ENCODE results near the gene TUT1. TPM values are rescaled to one million over a fixed set of nuclear protein-coding genes. Genes with fewer than 3 reads are reported as not detected.

TUT1 gene, protein sequence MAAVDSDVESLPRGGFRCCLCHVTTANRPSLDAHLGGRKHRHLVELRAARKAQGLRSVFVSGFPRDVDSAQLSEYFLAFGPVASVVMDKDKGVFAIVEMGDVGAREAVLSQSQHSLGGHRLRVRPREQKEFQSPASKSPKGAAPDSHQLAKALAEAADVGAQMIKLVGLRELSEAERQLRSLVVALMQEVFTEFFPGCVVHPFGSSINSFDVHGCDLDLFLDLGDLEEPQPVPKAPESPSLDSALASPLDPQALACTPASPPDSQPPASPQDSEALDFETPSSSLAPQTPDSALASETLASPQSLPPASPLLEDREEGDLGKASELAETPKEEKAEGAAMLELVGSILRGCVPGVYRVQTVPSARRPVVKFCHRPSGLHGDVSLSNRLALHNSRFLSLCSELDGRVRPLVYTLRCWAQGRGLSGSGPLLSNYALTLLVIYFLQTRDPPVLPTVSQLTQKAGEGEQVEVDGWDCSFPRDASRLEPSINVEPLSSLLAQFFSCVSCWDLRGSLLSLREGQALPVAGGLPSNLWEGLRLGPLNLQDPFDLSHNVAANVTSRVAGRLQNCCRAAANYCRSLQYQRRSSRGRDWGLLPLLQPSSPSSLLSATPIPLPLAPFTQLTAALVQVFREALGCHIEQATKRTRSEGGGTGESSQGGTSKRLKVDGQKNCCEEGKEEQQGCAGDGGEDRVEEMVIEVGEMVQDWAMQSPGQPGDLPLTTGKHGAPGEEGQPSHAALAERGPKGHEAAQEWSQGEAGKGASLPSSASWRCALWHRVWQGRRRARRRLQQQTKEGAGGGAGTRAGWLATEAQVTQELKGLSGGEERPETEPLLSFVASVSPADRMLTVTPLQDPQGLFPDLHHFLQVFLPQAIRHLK
- total RNA-seq, result 4.8 and 7.6 TPM in 2 replicates

DNA sequence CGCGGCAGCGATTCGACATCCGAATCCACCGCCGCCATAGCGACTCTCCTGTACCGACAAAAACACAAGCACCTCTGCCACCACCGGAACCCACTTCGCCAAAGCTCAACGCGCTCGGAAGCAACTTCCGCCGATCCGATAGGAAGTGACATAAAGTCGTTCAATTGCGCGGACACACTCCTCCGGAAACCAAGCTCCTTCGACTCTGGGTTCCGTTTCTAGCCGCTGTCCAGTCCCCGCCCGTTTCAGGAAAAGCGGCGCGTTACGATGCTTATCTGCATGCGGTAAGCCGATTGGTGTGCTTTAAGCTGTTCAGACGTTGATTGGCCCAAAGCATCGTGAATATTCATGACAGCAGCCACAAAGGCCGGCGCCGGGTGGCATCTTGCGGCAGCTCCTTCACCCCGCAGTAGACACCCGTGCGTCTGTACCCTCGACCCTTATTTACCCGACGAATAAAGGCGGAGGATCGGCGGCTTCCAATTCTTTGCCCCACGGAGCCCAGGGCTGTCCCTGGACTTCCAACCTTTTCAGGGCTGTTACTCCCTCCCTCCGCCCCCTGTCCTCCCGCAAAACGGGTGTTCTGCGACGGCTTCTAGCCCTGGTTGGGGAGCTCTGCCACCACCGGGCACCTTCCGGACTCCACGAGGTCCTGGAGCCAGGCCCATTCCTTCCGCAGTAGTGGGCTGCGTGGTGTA lies at the start of gene TUT1:
Gene TUT1, minus strand, starts transcription at position 76 of the 698 bp plus-strand sequence. Its CDS starts 38 bp downstream, at position 38.

DNA sequence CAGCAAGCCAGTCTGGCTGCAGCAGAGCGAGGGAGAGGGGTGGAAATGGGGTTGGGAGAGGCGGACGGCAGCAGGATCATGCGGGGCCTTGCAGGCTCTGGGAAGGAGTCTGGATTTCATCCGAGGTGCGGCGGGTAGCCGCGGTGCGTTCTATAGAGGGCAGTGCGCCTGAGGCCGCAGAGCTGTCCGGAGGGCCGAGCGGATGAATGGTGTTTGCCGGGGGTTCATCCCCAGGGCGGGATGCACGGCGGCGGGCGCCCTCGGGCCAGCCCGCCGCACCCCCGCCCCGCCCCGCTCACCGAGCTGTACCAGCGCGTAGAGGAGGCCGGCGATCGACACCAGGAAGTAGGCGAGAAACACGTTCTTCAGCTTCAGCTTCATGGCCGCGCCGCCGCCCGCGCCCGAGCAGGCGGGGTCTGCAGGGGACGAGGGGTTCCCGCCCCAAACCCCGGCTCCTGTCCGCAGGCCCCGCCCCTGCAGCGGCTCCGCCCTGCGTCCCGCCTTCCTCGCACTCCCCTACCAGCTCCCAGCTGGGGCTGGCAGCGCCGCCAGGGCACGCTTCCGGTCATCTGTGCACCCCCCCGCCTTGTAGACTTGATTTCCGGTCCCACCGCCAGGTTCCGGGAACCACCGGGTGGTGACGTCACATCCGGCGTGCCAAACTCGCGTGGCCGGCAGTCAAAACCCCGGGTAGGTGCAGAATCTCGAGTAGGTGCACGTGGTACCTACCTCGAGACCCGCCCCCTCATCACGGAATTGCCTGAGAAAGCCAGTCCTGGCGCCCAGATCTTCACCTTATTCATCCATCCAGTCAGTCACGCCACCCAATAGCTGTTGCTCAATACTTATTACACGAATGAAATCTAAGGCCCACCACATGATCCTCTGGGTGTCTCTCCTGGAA lies 30.5 kb upstream of the TUT1 start, which contains the start of gene B3GAT3:
Gene B3GAT3, minus strand, starts transcription at position 420 of the 904 bp plus-strand sequence. Its CDS starts 39 bp downstream, at position 381.

DNA sequence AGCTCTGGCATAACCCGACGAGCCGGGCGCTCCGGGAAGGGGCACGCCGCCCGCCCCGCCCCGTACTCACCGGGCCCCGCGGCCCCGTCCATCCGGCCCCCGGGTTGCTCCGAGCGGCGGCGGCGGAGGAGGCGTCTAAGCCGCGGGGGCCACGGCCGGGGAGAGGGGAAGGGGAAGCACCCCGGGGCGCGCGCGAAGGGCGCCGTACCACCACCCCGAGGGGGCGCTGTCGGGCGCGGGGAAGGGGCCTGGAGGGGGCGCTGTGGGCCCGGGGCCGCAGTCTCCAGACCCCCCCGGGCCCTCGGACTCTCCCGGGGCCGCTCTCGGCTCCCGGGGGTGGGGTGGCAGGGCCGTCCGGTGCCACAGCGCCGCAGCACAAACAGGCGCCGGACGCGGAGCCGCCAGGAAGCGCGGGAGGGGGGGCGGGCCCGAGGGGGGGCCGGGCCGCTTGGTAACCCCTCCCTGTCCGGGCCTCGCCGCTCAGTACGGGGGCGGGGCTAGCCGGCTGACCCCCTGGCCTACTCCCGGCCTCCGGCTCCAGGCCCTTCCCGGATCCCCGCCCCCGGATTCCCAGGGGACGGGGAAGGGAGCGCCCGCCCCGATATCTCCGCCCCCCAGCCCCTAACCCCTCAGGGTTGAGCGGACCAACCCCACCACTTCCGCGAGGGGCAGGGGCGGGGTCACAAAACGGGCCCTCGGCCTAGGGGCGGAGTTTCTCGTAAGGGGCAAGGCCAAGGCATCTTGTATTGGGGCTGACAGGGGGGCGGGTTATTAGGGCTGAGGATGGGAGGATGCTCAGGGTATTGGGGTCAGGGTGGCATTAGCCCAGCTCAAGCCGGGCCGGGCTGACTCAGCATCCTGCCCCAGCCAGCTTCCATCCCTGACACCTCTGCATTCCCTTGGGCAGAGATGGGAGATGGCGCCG lies 21.3 kb upstream of the TUT1 start, which contains the start of the genes EML3 and ROM1:
Gene EML3, minus strand, starts transcription at position 410 of the 925 bp plus-strand sequence. Its CDS starts 318 bp downstream, at position 92.
Gene ROM1, plus strand, starts transcription at position 892 of the 925 bp plus-strand sequence. Its CDS starts 25 bp downstream, at position 917.

DNA sequence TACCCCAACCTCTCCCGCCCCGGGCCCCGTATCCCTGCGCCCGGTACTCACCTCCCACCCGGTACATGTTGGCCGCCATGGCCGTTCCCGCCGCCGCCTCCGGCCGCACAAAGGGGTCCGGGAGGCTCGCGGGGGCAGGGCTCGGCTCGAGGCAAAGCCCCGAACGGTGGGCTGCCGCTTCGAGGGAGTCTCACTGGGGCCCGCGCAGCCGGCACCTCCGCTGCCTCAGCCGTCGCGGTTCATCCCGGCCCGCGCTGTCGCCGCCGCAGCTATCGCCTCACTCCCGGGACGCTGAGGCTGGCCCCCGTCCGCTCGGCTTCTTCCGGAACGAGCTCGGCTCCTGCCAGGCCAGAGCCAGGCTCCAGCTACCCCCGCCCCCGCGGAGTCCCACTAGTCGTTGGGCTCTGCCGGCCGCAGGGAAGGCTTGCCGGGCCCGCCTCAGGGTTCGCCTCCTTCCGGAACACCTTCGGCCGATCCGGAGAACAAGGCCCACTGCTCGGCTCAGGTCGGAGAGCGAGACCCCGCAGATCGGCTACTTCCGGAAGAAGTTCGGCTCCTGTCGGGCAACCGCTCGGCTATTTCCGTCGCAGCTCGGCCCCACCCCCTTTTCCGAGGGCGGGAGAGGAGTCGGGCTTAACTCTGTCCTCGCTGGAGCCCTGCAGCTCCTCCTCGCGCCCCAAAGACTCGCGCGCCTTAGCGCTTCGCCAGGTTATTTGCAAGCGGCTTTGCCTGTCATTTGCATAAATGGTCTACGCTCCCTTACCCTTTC lies 10.2 kb upstream of the TUT1 start, which contains the start of gene MTA2:
Gene MTA2, minus strand, starts transcription at position 494 of the 769 bp plus-strand sequence. Its CDS starts 415 bp downstream, at position 79.

DNA sequence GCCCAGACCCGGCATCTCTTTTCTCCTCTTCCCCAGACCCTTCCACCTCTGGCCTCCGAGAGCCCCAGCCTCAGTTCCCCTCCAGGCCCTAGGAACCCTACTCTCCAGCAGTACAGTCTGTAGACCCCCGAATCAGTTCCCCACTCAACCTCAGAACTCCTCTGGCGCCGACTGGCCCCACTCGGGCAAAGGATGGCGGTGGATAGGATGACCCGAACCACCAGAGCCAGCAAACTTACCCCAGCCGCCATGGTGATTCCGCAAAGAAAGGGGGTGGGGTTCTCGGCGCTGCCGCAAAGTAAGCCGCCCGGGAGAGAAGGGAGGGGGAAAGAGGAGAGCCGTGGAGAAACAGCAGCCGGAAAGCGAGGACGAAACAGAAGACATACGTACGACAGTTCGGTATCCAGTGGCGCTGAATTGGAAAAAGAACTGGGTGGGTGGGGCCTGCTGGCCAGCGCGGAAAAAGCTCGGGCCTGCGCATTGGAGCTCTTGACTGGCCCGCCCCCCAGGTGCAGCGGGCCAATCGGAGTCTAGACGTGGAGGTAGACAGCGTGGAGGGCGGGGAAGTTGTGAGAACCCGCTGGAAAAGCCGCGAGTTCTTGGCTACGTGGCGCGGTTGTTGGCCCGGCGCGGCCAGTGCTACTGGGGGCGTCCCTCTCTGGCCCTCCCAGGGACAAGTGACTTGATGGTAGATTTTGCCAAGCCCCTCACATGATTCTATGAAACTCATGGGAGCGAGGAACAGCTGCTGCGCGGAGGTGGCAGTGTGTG lies 17.5 kb downstream of the TUT1 start, which contains the start of gene EEF1G:
Gene EEF1G, minus strand, starts transcription at position 300 of the 771 bp plus-strand sequence. Its CDS starts 49 bp downstream, at position 251.

DNA sequence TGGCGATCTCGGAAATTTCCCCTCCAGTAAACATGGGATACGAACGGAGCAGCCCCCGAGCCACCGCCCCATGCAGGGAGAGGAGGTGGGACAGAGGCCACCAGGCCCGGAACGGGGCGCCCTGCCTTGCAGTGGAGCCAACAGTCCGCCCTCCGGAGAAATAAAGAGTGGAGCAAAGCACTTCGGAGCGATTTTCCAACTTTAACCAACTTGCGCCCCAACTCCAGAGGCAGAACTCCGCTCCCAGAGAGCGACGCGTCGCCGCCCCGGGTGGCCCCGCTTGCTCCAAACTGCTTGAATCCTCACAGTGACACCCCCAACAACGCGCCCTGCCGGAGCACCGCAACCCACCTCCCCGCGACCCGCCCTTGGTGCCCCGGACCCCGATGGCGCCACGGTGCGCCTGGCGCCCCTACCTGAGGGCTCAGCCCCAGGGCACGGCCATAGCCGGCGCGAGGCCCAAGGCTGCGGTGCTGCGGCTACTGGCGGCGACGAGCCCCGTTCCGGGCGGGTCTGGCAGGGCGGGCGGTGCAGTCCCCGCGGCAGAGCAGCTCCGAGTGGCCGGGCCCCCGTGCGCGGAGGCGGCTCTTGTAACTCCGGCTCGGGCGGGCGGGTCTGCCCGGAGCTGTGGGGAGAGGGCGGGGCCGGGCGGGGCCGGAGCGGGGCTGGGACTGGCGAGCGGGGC lies 44.9 kb downstream of the TUT1 start, which contains the start of gene AHNAK:
Gene AHNAK, minus strand, starts transcription at position 563 of the 685 bp plus-strand sequence. CDS start 10,708 bp downstream, outside the sequence.

Small RNAs within 50 kb of the gene (small RNA-seq; reads per million reads assigned to genes)
- gene AP001458.1 (not detected), gene EEF1G (not detected), gene MIR6747 (0.11 reads per million)

Other genes with a start within 250 kb of the TUT1 start
- gene SCGB1A1, start 172.5 kb downstream of the TUT1 start, total RNA-seq, result not detected in 2 replicates
- 800 and 1,162 TPM in 2 replicates for gene AHNAK, start 44.7 kb downstream of the TUT1 start, total RNA-seq
- 828 and 1,333 TPM in 2 replicates for gene EEF1G, start 17.6 kb downstream of the TUT1 start, total RNA-seq
- gene MTA2, start 10.3 kb upstream of the TUT1 start, total RNA-seq, result 95.2 and 143 TPM in 2 replicates
- 22.0 and 25.6 TPM in 2 replicates for gene EML3, start 21.3 kb upstream of the TUT1 start, total RNA-seq
- 3.1 and 4.4 TPM in 2 replicates for gene ROM1, start 21.7 kb upstream of the TUT1 start, total RNA-seq
- 28.0 and 42.3 TPM in 2 replicates for gene B3GAT3, start 30.5 kb upstream of the TUT1 start, total RNA-seq
- 178 and 191 TPM in 2 replicates for gene GANAB, start 55.1 kb upstream of the TUT1 start, total RNA-seq
- gene INTS5, start 61.8 kb upstream of the TUT1 start, total RNA-seq, result 30.5 and 34.8 TPM in 2 replicates
- 24.8 and 29.4 TPM in 2 replicates for gene C11orf98, start 73.7 kb upstream of the TUT1 start, total RNA-seq
- 8.5 and 17.6 TPM in 2 replicates for gene CSKMT, start 73.8 kb upstream of the TUT1 start, total RNA-seq
- gene UQCC3, start 80.2 kb upstream of the TUT1 start, total RNA-seq, result 7.8 and 9.2 TPM in 2 replicates
- 8.0 and 8.5 TPM in 2 replicates for gene LBHD1, start 80.7 kb upstream of the TUT1 start, total RNA-seq
- 70.6 and 99.2 TPM in 2 replicates for gene UBXN1, start 87.5 kb upstream of the TUT1 start, total RNA-seq
- 16.4 and 38.2 TPM in 2 replicates for gene LRRN4CL, start 98.0 kb upstream of the TUT1 start, total RNA-seq
- gene BSCL2, start 115.9 kb upstream of the TUT1 start, total RNA-seq, result 36.0 and 43.4 TPM in 2 replicates
- gene GNG3, start 116.2 kb upstream of the TUT1 start, total RNA-seq, result not detected in 2 replicates
- 9.9 and 12.5 TPM in 2 replicates for gene HNRNPUL2, start 135.9 kb upstream of the TUT1 start, total RNA-seq
- gene TTC9C, start 137.0 kb upstream of the TUT1 start, total RNA-seq, result 32.3 and 36.0 TPM in 2 replicates
- gene ZBTB3, start 162.6 kb upstream of the TUT1 start, total RNA-seq, result 12.3 and 13.6 TPM in 2 replicates
- 44.4 and 55.5 TPM in 2 replicates for gene POLR2G, start 170.1 kb upstream of the TUT1 start, total RNA-seq
- 14.7 and 19.5 TPM in 2 replicates for gene TAF6L, start 179.9 kb upstream of the TUT1 start, total RNA-seq
- gene TMEM179B, start 195.9 kb upstream of the TUT1 start, total RNA-seq, result 25.0 and 38.9 TPM in 2 replicates
- gene TMEM223, start 200.5 kb upstream of the TUT1 start, total RNA-seq, result 15.8 and 18.4 TPM in 2 replicates
- 24.2 and 26.1 TPM in 2 replicates for gene NXF1, start 213.9 kb upstream of the TUT1 start, total RNA-seq
- gene STX5, start 240.5 kb upstream of the TUT1 start, total RNA-seq, result 31.5 and 36.0 TPM in 2 replicates
- gene TEX54, start 241.3 kb upstream of the TUT1 start, total RNA-seq, result not detected in 2 replicates
- 63.9 and 71.0 TPM in 2 replicates for gene WDR74, start 248.1 kb upstream of the TUT1 start, total RNA-seq